Panc1 (cell line): ENCODE measurements around the gene TF.
A peak's percentile ranks its signal among the peaks of the same experiment; 100 is the strongest.

Experiments used
- POLR2AphosphoS5 ChIP-seq: IDR thresholded peaks from 2 replicates; pipeline ENCODE4 v1.6.1; 2012; ENCODE audit warnings: mild to moderate bottlenecking, low read depth, low read length, moderate library complexity
- REST ChIP-seq, 2 experiments: IDR thresholded peaks; 2 replicates each; pipeline ENCODE4 v1.6.1; 2011 to 2012; ENCODE audit warnings: low read depth in 2 of 2, control low read depth in 1 of 2, low read length in 1 of 2, mild to moderate bottlenecking in 1 of 2, moderate library complexity in 1 of 2; ENCODE audit not compliant: insufficient read depth in 1 of 2
- TCF7L2 ChIP-seq: IDR thresholded peaks from 2 replicates; pipeline ENCODE4 v1.6.1; 2011; ENCODE audit warnings: mild to moderate bottlenecking, low read depth, low read length, inconsistent platforms
- TF ChIP-seq, protein P1 (sequence below): fragments of 450-650 bp; IDR thresholded peaks from 2 replicates; pipeline ENCODE4 v1.5.1; 2017; ENCODE audit warnings: mild to moderate bottlenecking

GRCh38 chr3:133805702-133806475 is 59.7 kb downstream of the TF start, which contains the start of gene SRPRB:
- TF ChIP-seq, protein P1, sequence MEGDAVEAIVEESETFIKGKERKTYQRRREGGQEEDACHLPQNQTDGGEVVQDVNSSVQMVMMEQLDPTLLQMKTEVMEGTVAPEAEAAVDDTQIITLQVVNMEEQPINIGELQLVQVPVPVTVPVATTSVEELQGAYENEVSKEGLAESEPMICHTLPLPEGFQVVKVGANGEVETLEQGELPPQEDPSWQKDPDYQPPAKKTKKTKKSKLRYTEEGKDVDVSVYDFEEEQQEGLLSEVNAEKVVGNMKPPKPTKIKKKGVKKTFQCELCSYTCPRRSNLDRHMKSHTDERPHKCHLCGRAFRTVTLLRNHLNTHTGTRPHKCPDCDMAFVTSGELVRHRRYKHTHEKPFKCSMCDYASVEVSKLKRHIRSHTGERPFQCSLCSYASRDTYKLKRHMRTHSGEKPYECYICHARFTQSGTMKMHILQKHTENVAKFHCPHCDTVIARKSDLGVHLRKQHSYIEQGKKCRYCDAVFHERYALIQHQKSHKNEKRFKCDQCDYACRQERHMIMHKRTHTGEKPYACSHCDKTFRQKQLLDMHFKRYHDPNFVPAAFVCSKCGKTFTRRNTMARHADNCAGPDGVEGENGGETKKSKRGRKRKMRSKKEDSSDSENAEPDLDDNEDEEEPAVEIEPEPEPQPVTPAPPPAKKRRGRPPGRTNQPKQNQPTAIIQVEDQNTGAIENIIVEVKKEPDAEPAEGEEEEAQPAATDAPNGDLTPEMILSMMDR = no peak
- TF ChIP-seq REST (IDR thresholded peaks at IDR 0.05; ENCODE audit: insufficient read depth in 1 of 2, low read depth in 2 of 2, low read length in 1 of 2) (peak in 1 of 2 experiments; percentile 22; a peak in 1 of 4 replicates), POLR2AphosphoS5 (peak; percentile 80; the same call in 1 of the 2 replicates), TCF7L2 (no peak)
